GM23338 (cell line): ENCODE measurements around the gene DEPDC1. TPM values are rescaled to one million over a fixed set of nuclear protein-coding genes. Genes with fewer than 3 reads are reported as not detected.

Experiments used
- ATAC-seq: fragments of 200-7000 bp; cut with Tn5 transposase; 3 replicates; pipeline ENCODE4 v1.9.1; 2020
- DNase-seq: peaks from one replicate; pipeline ENCODE4 v3.0.0-alpha.2; 2015; ENCODE audit warnings: low spot score
- H2AFZ ChIP-seq: fragments of 200-600 bp; sonication (generic); 2 replicates; pipeline ENCODE4 v1.8.0; 2016; ENCODE audit warnings: antibody characterized with exemption, mild to moderate bottlenecking, moderate library complexity
- H3F3A ChIP-seq: fragments of 200-600 bp; sonication (generic); replicated peaks from 2 replicates; pipeline ENCODE4 v1.8.0; 2017; ENCODE audit warnings: antibody characterized with exemption, mixed run types, low read depth
- H3K27ac ChIP-seq: fragments of 200-600 bp; sonication (generic); 2 replicates; pipeline ENCODE4 v1.6.1; 2016; ENCODE audit warnings: low read depth
- H3K27me3 ChIP-seq: fragments of 200-600 bp; sonication (generic); 2 replicates; pipeline ENCODE4 v1.8.0; 2016; ENCODE audit warnings: mild to moderate bottlenecking, mixed run types, moderate library complexity; ENCODE audit not compliant: insufficient read depth
- H3K36me3 ChIP-seq: fragments of 200-600 bp; sonication (generic); 2 replicates; pipeline ENCODE4 v1.8.0; 2016; ENCODE audit warnings: mild to moderate bottlenecking; ENCODE audit not compliant: insufficient read depth
- H3K4me1 ChIP-seq: fragments of 200-600 bp; sonication (generic); 2 replicates; pipeline ENCODE4 v1.8.0; 2016; ENCODE audit warnings: mild to moderate bottlenecking, moderate library complexity; ENCODE audit not compliant: insufficient read depth
- H3K4me2 ChIP-seq: fragments of 200-600 bp; sonication (generic); 2 replicates; pipeline ENCODE4 v1.7.1; 2017; ENCODE audit warnings: mixed run types
- H3K4me3 ChIP-seq: fragments of 200-600 bp; sonication (generic); 2 replicates; pipeline ENCODE4 v1.6.1; 2016; ENCODE audit warnings: mixed run types
- H3K79me2 ChIP-seq: fragments of 200-600 bp; sonication (generic); replicated peaks from 2 replicates; pipeline ENCODE4 v1.8.0; 2017; ENCODE audit warnings: mild to moderate bottlenecking; ENCODE audit not compliant: insufficient read depth
- H3K9me2 ChIP-seq: fragments of 200-600 bp; sonication (generic); 2 replicates; pipeline ENCODE4 v1.8.0; 2017; ENCODE audit not compliant: insufficient read depth
- H4K20me1 ChIP-seq: fragments of 200-600 bp; sonication (generic); replicated peaks from 2 replicates; pipeline ENCODE4 v1.8.0; 2017; ENCODE audit warnings: mild to moderate bottlenecking; ENCODE audit not compliant: insufficient read depth
- H3K27ac Mint-ChIP-seq: 2 replicates; pipeline ENCODE4 v1.8.0; 2020; ENCODE audit warnings: inconsistent platforms, mild to moderate bottlenecking, moderate library complexity, mixed read lengths
- H3K27me3 Mint-ChIP-seq: 3 replicates; pipeline ENCODE4 v1.8.0; 2022; ENCODE audit warnings: low read depth, mild to moderate bottlenecking, moderate library complexity, mixed read lengths, inconsistent platforms; ENCODE audit not compliant: insufficient read depth, poor library complexity
- H3K36me3 Mint-ChIP-seq: 3 replicates; pipeline ENCODE4 v1.8.0; 2021; ENCODE audit warnings: low read depth, mild to moderate bottlenecking, inconsistent platforms, moderate library complexity, mixed read lengths
- H3K4me1 Mint-ChIP-seq: 3 replicates; pipeline ENCODE4 v1.8.0; 2020; ENCODE audit warnings: mild to moderate bottlenecking, inconsistent platforms, mixed read lengths
- H3K4me3 Mint-ChIP-seq: 3 replicates; pipeline ENCODE4 v1.8.0; 2021; ENCODE audit warnings: moderate library complexity, mild to moderate bottlenecking, inconsistent platforms, mixed read lengths
- H3K9me3 Mint-ChIP-seq: 3 replicates; pipeline ENCODE4 v1.8.0; 2020; ENCODE audit warnings: moderate library complexity, mild to moderate bottlenecking, inconsistent platforms, mixed read lengths
- CREB1 ChIP-seq: fragments of 250-450 bp; sonication (Bioruptor Pico); IDR thresholded peaks from 2 replicates; pipeline ENCODE4 v1.5.0; 2020; ENCODE audit warnings: low read depth, mild to moderate bottlenecking, moderate library complexity
- EZH2 ChIP-seq: fragments of 200-600 bp; sonication (generic); IDR thresholded peaks from one replicate; pipeline ENCODE4 v1.8.0; 2017; ENCODE audit warnings: antibody characterized with exemption, mild to moderate bottlenecking, low read depth; ENCODE audit not compliant: unreplicated experiment
- EZH2phosphoT487 ChIP-seq: fragments of 200-600 bp; sonication (generic); IDR thresholded peaks from one replicate; pipeline ENCODE4 v1.8.1; 2018; ENCODE audit warnings: antibody characterized with exemption; ENCODE audit not compliant: unreplicated experiment
- JUNB ChIP-seq: IDR thresholded peaks from one replicate; pipeline ENCODE4 v1.6.1; 2016; ENCODE audit warnings: antibody characterized with exemption; ENCODE audit not compliant: unreplicated experiment
- NANOG ChIP-seq: IDR thresholded peaks from 2 replicates; pipeline ENCODE4 v1.6.1; 2016; ENCODE audit warnings: antibody characterized with exemption, borderline replicate concordance
- POLR2AphosphoS5 ChIP-seq: IDR thresholded peaks from 2 replicates; pipeline ENCODE4 v1.6.1; 2016; ENCODE audit warnings: antibody characterized with exemption, low read depth
- STAT1 ChIP-seq: IDR thresholded peaks from one replicate; pipeline ENCODE4 v1.6.1; 2016; ENCODE audit warnings: antibody characterized with exemption; ENCODE audit not compliant: unreplicated experiment
- ZNF114 ChIP-seq: fragments of 250-450 bp; sonication (Bioruptor Pico); IDR thresholded peaks from 2 replicates; pipeline ENCODE4 v1.5.0; 2020; ENCODE audit warnings: mild to moderate bottlenecking, moderate library complexity
- ZNF331 ChIP-seq: fragments of 250-450 bp; sonication (Bioruptor Pico); IDR thresholded peaks from 2 replicates; pipeline ENCODE4 v1.5.0; 2020; ENCODE audit warnings: low read depth, mild to moderate bottlenecking, moderate library complexity
- polyA plus RNA-seq: library from polyadenylated mRNA; unstranded; fragments of >200 nt; fragmentation: Nextera tagmentation; extraction: Ambion mirVana; gene quantifications from 2 replicates; pipeline ENCODE4 v1.2.1, GENCODE V29; 2016
- total RNA-seq: library from RNA; depleted of rRNA; stranded (reverse); fragments of >200 nt; shearing (Covaris generic); gene quantifications from 2 replicates; pipeline ENCODE4 v1.2.3, GENCODE V29; 2014
- TF ChIP-seq, protein P1 (sequence below): IDR thresholded peaks from 2 replicates; pipeline ENCODE4 v1.6.1; 2016; ENCODE audit warnings: antibody characterized with exemption
- TF ChIP-seq, protein P2 (sequence below), 2 experiments: fragments of 200-600 bp in 1 of 2; sonication (generic) in 1 of 2; conservative IDR thresholded peaks; 2 replicates each; pipeline versions ENCODE4 v1.5.1 to v1.6.1; 2016 to 2017; ENCODE audit warnings: antibody characterized with exemption in 2 of 2, low read depth in 2 of 2, mild to moderate bottlenecking in 2 of 2, moderate library complexity in 1 of 2
- TF ChIP-seq, protein P3 (sequence below): fragments of 250-450 bp; sonication (Bioruptor Pico); IDR thresholded peaks from 2 replicates; pipeline ENCODE4 v1.5.0; 2020; ENCODE audit warnings: mild to moderate bottlenecking, moderate library complexity
- TF ChIP-seq, protein P4 (sequence below): IDR thresholded peaks from one replicate; pipeline ENCODE4 v1.6.1; 2018; ENCODE audit warnings: antibody characterized with exemption; ENCODE audit not compliant: unreplicated experiment

DEPDC1 gene
- total and polyA plus RNA-seq, 2 experiments from 2014 or later = 30.0 to 42.9 TPM

DNA sequence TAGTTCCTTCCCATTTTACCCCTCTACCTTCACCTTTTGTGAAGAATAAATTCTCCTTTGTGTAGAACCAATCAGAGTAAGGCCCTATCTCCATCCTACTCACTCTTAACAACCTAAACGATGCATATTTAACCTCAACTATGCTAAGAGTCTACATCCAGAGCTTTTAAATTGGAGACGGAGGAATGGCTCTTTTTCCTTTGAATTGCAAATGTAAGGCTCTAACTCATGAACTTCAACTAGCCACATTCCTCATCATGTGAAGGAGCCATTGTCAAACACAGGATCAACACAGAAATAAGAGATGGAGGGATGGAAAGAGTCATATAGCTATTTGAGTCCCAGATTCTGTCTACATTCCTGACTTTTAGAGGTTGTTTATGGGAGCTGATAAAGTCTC lies 18.2 kb downstream of the DEPDC1 start:
- Mint-ChIP-seq H3K27me3 (no peaks in the 10 kb centered on the region), H3K9me3 (no peaks in the 10 kb centered on the region), H3K4me1 (peaks cover 16% of the 10 kb centered on the region; the same call in 2 of the 3 replicates), H3K27ac (peak overlapping the region; percentile 39; the same call in 1 of the 2 replicates), H3K4me3 (no peak overlapping the region), H3K36me3 (peaks cover 61% of the 10 kb centered on the region)
- DNase-seq = peak; percentile 50
- peaks cover 5% of the 10 kb centered on the region; the same call in 1 of the 2 replicates for H3K4me1 ChIP-seq
- H3K27ac ChIP-seq = no peak overlapping the region
- no peaks in the 10 kb centered on the region for H3K27me3 ChIP-seq
- no peak overlapping the region for H2AFZ ChIP-seq
- no peaks in the 10 kb centered on the region for H3K9me2 ChIP-seq
- H3K79me2 ChIP-seq = no peaks in the 10 kb centered on the region
- TF ChIP-seq ZNF331 (CRISPR knock-in tag) (no peak), CREB1 (CRISPR knock-in tag) (no peak), NANOG (no peak), EZH2phosphoT487 (no peak), ZNF114 (CRISPR knock-in tag) (no peak), STAT1 (no peak), POLR2AphosphoS5 (no peak), JUNB (no peak), EZH2 (no peak)
- TF ChIP-seq, protein P1, sequence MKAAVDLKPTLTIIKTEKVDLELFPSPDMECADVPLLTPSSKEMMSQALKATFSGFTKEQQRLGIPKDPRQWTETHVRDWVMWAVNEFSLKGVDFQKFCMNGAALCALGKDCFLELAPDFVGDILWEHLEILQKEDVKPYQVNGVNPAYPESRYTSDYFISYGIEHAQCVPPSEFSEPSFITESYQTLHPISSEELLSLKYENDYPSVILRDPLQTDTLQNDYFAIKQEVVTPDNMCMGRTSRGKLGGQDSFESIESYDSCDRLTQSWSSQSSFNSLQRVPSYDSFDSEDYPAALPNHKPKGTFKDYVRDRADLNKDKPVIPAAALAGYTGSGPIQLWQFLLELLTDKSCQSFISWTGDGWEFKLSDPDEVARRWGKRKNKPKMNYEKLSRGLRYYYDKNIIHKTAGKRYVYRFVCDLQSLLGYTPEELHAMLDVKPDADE = no peak
- TF ChIP-seq, protein P2, sequence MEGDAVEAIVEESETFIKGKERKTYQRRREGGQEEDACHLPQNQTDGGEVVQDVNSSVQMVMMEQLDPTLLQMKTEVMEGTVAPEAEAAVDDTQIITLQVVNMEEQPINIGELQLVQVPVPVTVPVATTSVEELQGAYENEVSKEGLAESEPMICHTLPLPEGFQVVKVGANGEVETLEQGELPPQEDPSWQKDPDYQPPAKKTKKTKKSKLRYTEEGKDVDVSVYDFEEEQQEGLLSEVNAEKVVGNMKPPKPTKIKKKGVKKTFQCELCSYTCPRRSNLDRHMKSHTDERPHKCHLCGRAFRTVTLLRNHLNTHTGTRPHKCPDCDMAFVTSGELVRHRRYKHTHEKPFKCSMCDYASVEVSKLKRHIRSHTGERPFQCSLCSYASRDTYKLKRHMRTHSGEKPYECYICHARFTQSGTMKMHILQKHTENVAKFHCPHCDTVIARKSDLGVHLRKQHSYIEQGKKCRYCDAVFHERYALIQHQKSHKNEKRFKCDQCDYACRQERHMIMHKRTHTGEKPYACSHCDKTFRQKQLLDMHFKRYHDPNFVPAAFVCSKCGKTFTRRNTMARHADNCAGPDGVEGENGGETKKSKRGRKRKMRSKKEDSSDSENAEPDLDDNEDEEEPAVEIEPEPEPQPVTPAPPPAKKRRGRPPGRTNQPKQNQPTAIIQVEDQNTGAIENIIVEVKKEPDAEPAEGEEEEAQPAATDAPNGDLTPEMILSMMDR (conservative IDR thresholded peaks at IDR 0.05; ENCODE audit: low read depth in 2 of 2) = no peak
- TF ChIP-seq, protein P3, sequence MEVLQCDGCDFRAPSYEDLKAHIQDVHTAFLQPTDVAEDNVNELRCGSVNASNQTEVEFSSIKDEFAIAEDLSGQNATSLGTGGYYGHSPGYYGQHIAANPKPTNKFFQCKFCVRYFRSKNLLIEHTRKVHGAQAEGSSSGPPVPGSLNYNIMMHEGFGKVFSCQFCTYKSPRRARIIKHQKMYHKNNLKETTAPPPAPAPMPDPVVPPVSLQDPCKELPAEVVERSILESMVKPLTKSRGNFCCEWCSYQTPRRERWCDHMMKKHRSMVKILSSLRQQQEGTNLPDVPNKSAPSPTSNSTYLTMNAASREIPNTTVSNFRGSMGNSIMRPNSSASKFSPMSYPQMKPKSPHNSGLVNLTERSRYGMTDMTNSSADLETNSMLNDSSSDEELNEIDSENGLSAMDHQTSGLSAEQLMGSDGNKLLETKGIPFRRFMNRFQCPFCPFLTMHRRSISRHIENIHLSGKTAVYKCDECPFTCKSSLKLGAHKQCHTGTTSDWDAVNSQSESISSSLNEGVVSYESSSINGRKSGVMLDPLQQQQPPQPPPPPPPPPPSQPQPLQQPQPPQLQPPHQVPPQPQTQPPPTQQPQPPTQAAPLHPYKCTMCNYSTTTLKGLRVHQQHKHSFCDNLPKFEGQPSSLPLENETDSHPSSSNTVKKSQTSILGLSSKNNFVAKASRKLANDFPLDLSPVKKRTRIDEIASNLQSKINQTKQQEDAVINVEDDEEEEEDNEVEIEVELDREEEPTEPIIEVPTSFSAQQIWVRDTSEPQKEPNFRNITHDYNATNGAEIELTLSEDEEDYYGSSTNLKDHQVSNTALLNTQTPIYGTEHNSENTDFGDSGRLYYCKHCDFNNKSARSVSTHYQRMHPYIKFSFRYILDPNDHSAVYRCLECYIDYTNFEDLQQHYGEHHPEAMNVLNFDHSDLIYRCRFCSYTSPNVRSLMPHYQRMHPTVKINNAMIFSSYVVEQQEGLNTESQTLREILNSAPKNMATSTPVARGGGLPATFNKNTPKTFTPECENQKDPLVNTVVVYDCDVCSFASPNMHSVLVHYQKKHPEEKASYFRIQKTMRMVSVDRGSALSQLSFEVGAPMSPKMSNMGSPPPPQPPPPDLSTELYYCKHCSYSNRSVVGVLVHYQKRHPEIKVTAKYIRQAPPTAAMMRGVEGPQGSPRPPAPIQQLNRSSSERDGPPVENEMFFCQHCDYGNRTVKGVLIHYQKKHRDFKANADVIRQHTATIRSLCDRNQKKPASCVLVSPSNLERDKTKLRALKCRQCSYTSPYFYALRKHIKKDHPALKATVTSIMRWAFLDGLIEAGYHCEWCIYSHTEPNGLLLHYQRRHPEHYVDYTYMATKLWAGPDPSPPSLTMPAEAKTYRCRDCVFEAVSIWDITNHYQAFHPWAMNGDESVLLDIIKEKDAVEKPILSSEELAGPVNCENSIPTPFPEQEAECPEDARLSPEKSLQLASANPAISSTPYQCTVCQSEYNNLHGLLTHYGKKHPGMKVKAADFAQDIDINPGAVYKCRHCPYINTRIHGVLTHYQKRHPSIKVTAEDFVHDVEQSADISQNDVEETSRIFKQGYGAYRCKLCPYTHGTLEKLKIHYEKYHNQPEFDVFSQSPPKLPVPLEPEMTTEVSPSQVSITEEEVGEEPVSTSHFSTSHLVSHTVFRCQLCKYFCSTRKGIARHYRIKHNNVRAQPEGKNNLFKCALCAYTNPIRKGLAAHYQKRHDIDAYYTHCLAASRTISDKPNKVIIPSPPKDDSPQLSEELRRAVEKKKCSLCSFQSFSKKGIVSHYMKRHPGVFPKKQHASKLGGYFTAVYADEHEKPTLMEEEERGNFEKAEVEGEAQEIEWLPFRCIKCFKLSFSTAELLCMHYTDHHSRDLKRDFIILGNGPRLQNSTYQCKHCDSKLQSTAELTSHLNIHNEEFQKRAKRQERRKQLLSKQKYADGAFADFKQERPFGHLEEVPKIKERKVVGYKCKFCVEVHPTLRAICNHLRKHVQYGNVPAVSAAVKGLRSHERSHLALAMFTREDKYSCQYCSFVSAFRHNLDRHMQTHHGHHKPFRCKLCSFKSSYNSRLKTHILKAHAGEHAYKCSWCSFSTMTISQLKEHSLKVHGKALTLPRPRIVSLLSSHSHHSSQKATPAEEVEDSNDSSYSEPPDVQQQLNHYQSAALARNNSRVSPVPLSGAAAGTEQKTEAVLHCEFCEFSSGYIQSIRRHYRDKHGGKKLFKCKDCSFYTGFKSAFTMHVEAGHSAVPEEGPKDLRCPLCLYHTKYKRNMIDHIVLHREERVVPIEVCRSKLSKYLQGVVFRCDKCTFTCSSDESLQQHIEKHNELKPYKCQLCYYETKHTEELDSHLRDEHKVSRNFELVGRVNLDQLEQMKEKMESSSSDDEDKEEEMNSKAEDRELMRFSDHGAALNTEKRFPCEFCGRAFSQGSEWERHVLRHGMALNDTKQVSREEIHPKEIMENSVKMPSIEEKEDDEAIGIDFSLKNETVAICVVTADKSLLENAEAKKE (CRISPR knock-in tag) = no peak
- TF ChIP-seq, protein P4, sequence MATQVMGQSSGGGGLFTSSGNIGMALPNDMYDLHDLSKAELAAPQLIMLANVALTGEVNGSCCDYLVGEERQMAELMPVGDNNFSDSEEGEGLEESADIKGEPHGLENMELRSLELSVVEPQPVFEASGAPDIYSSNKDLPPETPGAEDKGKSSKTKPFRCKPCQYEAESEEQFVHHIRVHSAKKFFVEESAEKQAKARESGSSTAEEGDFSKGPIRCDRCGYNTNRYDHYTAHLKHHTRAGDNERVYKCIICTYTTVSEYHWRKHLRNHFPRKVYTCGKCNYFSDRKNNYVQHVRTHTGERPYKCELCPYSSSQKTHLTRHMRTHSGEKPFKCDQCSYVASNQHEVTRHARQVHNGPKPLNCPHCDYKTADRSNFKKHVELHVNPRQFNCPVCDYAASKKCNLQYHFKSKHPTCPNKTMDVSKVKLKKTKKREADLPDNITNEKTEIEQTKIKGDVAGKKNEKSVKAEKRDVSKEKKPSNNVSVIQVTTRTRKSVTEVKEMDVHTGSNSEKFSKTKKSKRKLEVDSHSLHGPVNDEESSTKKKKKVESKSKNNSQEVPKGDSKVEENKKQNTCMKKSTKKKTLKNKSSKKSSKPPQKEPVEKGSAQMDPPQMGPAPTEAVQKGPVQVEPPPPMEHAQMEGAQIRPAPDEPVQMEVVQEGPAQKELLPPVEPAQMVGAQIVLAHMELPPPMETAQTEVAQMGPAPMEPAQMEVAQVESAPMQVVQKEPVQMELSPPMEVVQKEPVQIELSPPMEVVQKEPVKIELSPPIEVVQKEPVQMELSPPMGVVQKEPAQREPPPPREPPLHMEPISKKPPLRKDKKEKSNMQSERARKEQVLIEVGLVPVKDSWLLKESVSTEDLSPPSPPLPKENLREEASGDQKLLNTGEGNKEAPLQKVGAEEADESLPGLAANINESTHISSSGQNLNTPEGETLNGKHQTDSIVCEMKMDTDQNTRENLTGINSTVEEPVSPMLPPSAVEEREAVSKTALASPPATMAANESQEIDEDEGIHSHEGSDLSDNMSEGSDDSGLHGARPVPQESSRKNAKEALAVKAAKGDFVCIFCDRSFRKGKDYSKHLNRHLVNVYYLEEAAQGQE = no peak
- peaks cover 59% of the 10 kb centered on the region for H3K36me3 ChIP-seq
- no peaks in the 10 kb centered on the region for H4K20me1 ChIP-seq
- H3F3A ChIP-seq = no peaks in the 10 kb centered on the region
- no peak overlapping the region for H3K4me2 ChIP-seq
- no peak overlapping the region for H3K4me3 ChIP-seq
- ATAC-seq = no peak
